ENCODE results near the gene ANKRD50.

Gene ANKRD50

DNA sequence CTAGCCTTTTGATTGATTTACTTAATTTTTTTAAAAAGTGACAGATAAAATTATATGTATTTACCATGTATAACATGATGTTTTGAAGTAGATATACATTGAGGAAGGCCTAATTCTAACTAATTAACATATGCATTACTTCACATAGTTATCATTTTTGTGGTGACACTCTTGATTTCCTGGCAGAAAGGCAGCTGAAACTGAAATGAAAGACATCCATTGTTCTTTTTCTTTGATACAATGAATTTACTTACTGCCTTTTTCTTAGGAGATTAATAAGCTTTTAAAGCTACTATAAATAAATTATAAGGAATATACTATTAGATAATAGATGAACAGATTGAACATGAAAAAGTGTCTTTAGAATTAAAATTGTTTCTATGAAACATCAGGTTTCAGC is 26.7 kb downstream of the ANKRD50 start:
- no peaks in the 10 kb centered on the region for H3K36me3 ChIP-seq (ENCODE audit: control insufficient read depth, insufficient read depth, low read length)
- H3K27me3 ChIP-seq (ENCODE audit: control insufficient read depth, insufficient read depth, low read length) = no peaks in the 10 kb centered on the region
- H3K4me1 ChIP-seq (ENCODE audit: control insufficient read depth, insufficient read depth, low read length) = peaks cover 3% of the 10 kb centered on the region; the same call in 1 of the 2 replicates
- H3K9me3 ChIP-seq (ENCODE audit: control insufficient read depth, insufficient read depth, low read length) = no peaks in the 10 kb centered on the region
- DNase-seq (ENCODE audit: low read depth, low spot score) = no peak
- no peak overlapping the region for H3K4me3 ChIP-seq (ENCODE audit: low read length)
- H3K27ac ChIP-seq (ENCODE audit: low read length) = no peak overlapping the region

DNA sequence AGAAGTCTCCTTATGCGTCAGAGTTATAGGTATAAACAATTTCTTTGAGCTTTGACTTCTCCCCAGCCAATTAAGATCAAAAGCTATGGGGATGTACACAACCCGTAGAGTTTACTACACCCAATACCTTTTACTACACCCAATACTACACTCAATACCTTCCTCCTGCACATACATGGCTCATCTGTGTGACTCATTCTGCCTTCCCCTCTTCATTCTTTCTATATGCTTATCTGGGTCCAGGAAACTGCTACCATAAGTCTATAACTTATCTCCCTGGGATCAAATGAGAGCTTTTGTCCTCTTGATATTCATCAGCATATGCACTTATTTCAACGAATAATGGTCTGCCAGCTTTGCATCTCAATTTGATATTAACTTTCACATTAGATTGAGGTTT is 28.2 kb downstream of the ANKRD50 start:
- H3K4me1 ChIP-seq (ENCODE audit: control insufficient read depth, insufficient read depth, low read length) = peaks cover 3% of the 10 kb centered on the region; the same call in 1 of the 2 replicates
- H3K27me3 ChIP-seq (ENCODE audit: control insufficient read depth, insufficient read depth, low read length) = no peaks in the 10 kb centered on the region
- DNase-seq (ENCODE audit: low read depth, low spot score) = no peak
- no peaks in the 10 kb centered on the region for H3K9me3 ChIP-seq (ENCODE audit: control insufficient read depth, insufficient read depth, low read length)
- no peak overlapping the region for H3K27ac ChIP-seq (ENCODE audit: low read length)
- no peak overlapping the region for H3K4me3 ChIP-seq (ENCODE audit: low read length)
- 100% methylated on average over 1 of the region's 3 CpGs for WGBS (ENCODE audit: insufficient coverage, insufficient read length)
- H3K36me3 ChIP-seq (ENCODE audit: control insufficient read depth, insufficient read depth, low read length) = no peaks in the 10 kb centered on the region

DNA sequence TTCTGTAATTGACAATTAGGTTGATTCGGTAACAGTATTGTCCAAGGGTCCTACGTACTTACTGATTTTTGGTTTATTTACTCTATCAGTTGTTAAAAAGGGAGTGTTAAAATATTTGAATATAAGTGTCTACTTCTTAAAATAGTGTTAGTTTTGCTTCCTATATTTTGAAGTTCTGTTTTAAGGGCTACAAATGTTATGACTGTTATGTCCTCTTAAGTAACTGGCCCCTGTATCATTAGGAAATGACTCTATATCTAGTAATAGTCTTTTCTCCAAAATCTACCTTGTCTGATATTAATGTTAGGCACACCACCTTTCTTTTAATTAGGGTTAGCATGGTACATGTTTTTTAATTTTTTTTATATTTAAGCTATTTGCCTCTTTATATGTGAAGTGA is 30.1 kb downstream of the ANKRD50 start:
- no peaks in the 10 kb centered on the region for H3K27me3 ChIP-seq (ENCODE audit: control insufficient read depth, insufficient read depth, low read length)
- no peak for DNase-seq (ENCODE audit: low read depth, low spot score)
- no peak overlapping the region for H3K4me3 ChIP-seq (ENCODE audit: low read length)
- no peaks in the 10 kb centered on the region for H3K9me3 ChIP-seq (ENCODE audit: control insufficient read depth, insufficient read depth, low read length)
- H3K36me3 ChIP-seq (ENCODE audit: control insufficient read depth, insufficient read depth, low read length) = no peaks in the 10 kb centered on the region
- no CpG with 5 or more reads among the region's 2 CpGs for WGBS (ENCODE audit: insufficient coverage, insufficient read length)
- H3K4me1 ChIP-seq (ENCODE audit: control insufficient read depth, insufficient read depth, low read length) = peaks cover 3% of the 10 kb centered on the region; the same call in 1 of the 2 replicates
- no peak overlapping the region for H3K27ac ChIP-seq (ENCODE audit: low read length)

DNA sequence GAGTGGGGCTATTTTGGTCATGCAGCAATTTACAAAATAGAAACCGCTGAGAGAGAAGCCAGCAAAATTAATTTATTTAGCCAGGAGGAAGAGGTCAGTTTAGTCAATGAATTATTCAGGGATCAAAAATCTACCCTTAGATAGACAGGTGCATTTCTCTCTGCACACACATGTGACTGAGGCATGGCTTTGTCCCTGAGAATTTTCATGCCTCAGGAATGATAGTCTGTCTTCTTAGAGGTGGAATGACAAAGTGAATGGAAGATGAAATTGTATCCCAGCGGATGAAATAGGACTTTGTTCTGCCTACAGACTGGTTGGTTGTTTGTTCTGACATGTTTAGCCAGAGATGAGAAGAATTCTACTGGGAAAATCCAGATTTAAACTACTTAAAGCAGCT is 46.0 kb downstream of the ANKRD50 start:
- H3K4me1 ChIP-seq (ENCODE audit: control insufficient read depth, insufficient read depth, low read length) = no peaks in the 10 kb centered on the region
- H3K4me3 ChIP-seq (ENCODE audit: low read length) = no peak overlapping the region
- WGBS (ENCODE audit: insufficient coverage, insufficient read length) = no CpG with 5 or more reads among the region's 2 CpGs
- H3K9me3 ChIP-seq (ENCODE audit: control insufficient read depth, insufficient read depth, low read length) = no peaks in the 10 kb centered on the region
- DNase-seq (ENCODE audit: low read depth, low spot score) = no peak
- no peaks in the 10 kb centered on the region for H3K27me3 ChIP-seq (ENCODE audit: control insufficient read depth, insufficient read depth, low read length)
- no peak overlapping the region for H3K27ac ChIP-seq (ENCODE audit: low read length)
- H3K36me3 ChIP-seq (ENCODE audit: control insufficient read depth, insufficient read depth, low read length) = peaks cover 7% of the 10 kb centered on the region; the same call in 1 of the 2 replicates

DNA sequence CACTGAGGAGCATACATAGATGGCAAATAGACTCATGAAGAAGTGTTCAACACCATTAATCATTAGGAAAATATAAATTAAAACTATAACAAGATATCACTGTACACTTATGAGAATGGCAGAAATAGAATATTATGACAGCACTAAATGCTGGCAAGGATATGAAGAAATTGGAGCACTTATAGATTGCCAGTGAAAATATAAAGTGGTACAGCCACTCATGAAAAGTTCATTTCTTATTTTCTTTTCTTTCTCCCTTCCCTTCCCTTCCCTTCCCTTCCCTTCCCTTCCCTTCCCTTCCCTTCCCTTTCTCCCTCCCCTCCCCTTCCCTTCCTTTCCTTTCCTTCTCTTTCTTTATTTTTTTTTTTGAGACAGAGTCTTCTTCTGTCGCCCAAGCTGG is 53.7 kb downstream of the ANKRD50 start:
- no peaks in the 10 kb centered on the region for H3K36me3 ChIP-seq (ENCODE audit: control insufficient read depth, insufficient read depth, low read length)
- H3K27ac ChIP-seq (ENCODE audit: low read length) = no peak overlapping the region
- H3K9me3 ChIP-seq (ENCODE audit: control insufficient read depth, insufficient read depth, low read length) = no peaks in the 10 kb centered on the region
- no peaks in the 10 kb centered on the region for H3K4me1 ChIP-seq (ENCODE audit: control insufficient read depth, insufficient read depth, low read length)
- no CpG with 5 or more reads among the region's 1 CpG for WGBS (ENCODE audit: insufficient coverage, insufficient read length)
- DNase-seq (ENCODE audit: low read depth, low spot score) = no peak
- H3K4me3 ChIP-seq (ENCODE audit: low read length) = no peak overlapping the region
- no peaks in the 10 kb centered on the region for H3K27me3 ChIP-seq (ENCODE audit: control insufficient read depth, insufficient read depth, low read length)

DNA sequence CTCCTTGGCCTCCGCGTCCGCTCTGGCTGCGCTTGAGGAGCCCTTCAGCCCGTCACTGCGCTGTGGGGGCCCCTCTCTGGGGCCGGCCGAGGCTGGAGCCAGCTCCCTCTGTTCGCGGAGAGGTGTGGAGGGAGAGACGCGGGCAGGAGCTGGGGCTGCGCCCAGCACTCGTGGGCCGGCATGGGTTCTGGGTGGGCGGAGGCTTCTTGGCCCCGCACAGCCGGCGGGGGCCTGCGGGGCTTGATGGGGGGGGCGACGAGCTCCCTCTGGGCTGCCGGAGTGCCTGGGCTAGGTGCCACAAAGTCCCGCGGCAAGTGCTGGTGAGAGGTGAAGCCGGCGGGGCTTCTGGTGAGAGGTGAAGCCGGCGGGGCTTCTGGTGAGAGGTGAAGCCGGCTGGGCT is 61.9 kb downstream of the ANKRD50 start:
- WGBS (ENCODE audit: insufficient coverage, insufficient read length) = no CpG with 5 or more reads among the region's 30 CpGs
- Histone ChIP-seq H3K27ac (ENCODE audit: low read length) (no peak overlapping the region), H3K9me3 (ENCODE audit: control insufficient read depth, insufficient read depth, low read length) (no peaks in the 10 kb centered on the region), H3K27me3 (ENCODE audit: control insufficient read depth, insufficient read depth, low read length) (no peaks in the 10 kb centered on the region), H3K4me1 (ENCODE audit: control insufficient read depth, insufficient read depth, low read length) (no peaks in the 10 kb centered on the region), H3K4me3 (ENCODE audit: low read length) (no peak overlapping the region; the same call in 1 of the 2 replicates), H3K36me3 (ENCODE audit: control insufficient read depth, insufficient read depth, low read length) (no peaks in the 10 kb centered on the region)
- DNase-seq (ENCODE audit: low read depth, low spot score) = no peak

DNA sequence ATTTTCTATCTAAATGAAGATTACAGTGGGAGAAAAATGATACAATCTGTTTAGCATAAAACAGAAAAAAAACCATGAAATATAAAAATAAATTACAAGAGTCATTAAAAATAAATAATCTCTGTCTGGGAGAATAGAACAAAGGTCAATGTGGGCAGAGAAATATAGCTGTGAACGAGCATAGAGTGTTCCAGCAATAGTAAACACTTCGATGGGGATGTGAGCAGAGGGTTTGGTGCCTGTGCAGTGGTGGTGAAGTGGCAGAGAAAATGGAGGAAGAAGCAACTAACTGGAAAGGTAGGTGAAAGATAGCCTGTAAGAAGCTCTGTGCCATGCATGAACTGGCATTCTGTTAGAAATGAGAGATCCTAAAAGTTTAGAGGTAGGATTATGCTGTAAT is 64.9 kb downstream of the ANKRD50 start:
- Histone ChIP-seq H3K27me3 (ENCODE audit: control insufficient read depth, insufficient read depth, low read length) (no peaks in the 10 kb centered on the region), H3K4me3 (ENCODE audit: low read length) (no peak overlapping the region), H3K27ac (ENCODE audit: low read length) (no peak overlapping the region), H3K9me3 (ENCODE audit: control insufficient read depth, insufficient read depth, low read length) (no peaks in the 10 kb centered on the region), H3K36me3 (ENCODE audit: control insufficient read depth, insufficient read depth, low read length) (no peaks in the 10 kb centered on the region), H3K4me1 (ENCODE audit: control insufficient read depth, insufficient read depth, low read length) (no peaks in the 10 kb centered on the region)
- no CpG with 5 or more reads among the region's 2 CpGs for WGBS (ENCODE audit: insufficient coverage, insufficient read length)
- DNase-seq (ENCODE audit: low read depth, low spot score) = no peak

DNA sequence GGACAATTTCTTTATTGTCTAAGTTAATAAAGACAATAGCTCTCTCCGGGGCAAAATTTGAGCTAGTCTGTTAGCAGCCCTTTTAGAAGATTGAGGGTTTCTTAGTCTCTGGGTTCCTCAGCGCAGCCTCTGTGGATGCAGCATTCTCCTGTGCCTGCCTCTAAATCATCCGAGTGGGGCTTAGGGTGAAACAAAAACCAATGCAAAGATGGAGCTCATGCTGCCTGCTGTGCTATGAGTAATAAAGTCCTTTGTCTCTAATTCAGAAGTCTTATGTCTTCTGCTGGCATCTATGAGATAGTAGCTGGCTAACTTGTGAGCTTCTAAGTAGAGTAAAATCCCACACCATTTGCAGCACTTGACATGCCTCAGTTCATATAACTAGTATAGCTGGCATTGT is 67.9 kb downstream of the ANKRD50 start:
- no CpG with 5 or more reads among the region's 3 CpGs for WGBS (ENCODE audit: insufficient coverage, insufficient read length)
- DNase-seq (ENCODE audit: low read depth, low spot score) = no peak
- Histone ChIP-seq H3K9me3 (ENCODE audit: control insufficient read depth, insufficient read depth, low read length) (no peaks in the 10 kb centered on the region), H3K36me3 (ENCODE audit: control insufficient read depth, insufficient read depth, low read length) (no peaks in the 10 kb centered on the region), H3K4me1 (ENCODE audit: control insufficient read depth, insufficient read depth, low read length) (no peaks in the 10 kb centered on the region), H3K4me3 (ENCODE audit: low read length) (no peak overlapping the region), H3K27me3 (ENCODE audit: control insufficient read depth, insufficient read depth, low read length) (no peaks in the 10 kb centered on the region), H3K27ac (ENCODE audit: low read length) (no peak overlapping the region)

DNA sequence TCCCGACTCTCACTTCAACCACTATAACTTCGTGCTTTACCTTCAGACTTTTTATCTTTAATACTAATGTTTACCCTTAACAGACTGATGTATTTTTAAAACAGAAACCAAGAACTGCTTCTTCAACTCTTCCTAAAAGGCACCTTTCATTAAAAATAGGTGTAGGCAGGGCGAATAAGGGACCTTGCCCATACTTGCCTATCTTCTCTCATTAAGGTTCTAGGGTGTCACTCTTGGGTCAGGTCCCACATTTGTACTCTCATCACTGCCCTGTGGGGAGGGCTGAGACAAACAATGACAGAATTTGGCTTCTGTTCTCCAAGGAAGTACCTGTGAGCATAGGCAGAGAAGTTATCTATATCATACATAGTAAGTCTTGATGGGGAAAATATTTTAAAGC is 69.7 kb downstream of the ANKRD50 start:
- WGBS (ENCODE audit: insufficient coverage, insufficient read length) = no CpG with 5 or more reads among the region's 3 CpGs
- Histone ChIP-seq H3K9me3 (ENCODE audit: control insufficient read depth, insufficient read depth, low read length) (no peaks in the 10 kb centered on the region), H3K36me3 (ENCODE audit: control insufficient read depth, insufficient read depth, low read length) (no peaks in the 10 kb centered on the region), H3K4me1 (ENCODE audit: control insufficient read depth, insufficient read depth, low read length) (no peaks in the 10 kb centered on the region), H3K27me3 (ENCODE audit: control insufficient read depth, insufficient read depth, low read length) (no peaks in the 10 kb centered on the region), H3K4me3 (ENCODE audit: low read length) (no peak overlapping the region), H3K27ac (ENCODE audit: low read length) (no peak overlapping the region)
- DNase-seq (ENCODE audit: low read depth, low spot score) = no peak

DNA sequence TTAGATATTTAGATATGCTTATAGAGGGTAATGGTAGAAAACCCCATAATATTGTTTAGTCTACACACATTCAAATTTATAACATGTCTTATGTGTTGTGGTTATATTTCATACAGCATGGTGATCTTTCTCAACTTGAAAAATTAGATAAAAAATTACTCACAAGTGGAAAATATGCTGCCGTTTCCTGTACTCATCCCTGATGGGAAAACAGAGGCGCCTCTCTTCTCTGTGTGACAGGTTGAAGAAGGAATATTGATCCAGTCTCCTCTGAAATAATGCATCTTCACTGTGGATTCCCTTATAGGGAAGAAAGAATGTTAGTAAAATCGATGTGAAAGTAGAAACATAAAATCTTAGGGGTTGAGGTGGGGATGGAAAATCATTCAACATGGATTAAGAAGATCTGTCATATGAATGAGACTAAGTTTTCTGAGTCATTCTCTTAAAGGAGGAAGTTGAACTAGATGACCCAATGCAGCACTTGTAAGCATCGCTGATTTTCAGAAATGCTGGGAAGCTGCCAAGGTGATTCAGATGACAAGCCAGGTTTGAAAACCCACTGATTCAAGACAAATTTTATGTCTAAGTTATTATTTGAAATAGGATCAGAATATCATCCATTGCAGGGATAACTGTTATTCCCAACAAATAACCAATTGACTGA is 70.7 kb downstream of the ANKRD50 start:
- H3K9me3 ChIP-seq (ENCODE audit: control insufficient read depth, insufficient read depth, low read length) = no peaks in the 10 kb centered on the region
- no peak for DNase-seq (ENCODE audit: low read depth, low spot score)
- H3K4me1 ChIP-seq (ENCODE audit: control insufficient read depth, insufficient read depth, low read length) = no peaks in the 10 kb centered on the region
- WGBS (ENCODE audit: insufficient coverage, insufficient read length) = 100% methylated on average over 1 of the region's 4 CpGs
- H3K27me3 ChIP-seq (ENCODE audit: control insufficient read depth, insufficient read depth, low read length) = no peaks in the 10 kb centered on the region
- H3K27ac ChIP-seq (ENCODE audit: low read length) = no peak overlapping the region
- no peaks in the 10 kb centered on the region for H3K36me3 ChIP-seq (ENCODE audit: control insufficient read depth, insufficient read depth, low read length)
- no peak overlapping the region for H3K4me3 ChIP-seq (ENCODE audit: low read length)

DNA sequence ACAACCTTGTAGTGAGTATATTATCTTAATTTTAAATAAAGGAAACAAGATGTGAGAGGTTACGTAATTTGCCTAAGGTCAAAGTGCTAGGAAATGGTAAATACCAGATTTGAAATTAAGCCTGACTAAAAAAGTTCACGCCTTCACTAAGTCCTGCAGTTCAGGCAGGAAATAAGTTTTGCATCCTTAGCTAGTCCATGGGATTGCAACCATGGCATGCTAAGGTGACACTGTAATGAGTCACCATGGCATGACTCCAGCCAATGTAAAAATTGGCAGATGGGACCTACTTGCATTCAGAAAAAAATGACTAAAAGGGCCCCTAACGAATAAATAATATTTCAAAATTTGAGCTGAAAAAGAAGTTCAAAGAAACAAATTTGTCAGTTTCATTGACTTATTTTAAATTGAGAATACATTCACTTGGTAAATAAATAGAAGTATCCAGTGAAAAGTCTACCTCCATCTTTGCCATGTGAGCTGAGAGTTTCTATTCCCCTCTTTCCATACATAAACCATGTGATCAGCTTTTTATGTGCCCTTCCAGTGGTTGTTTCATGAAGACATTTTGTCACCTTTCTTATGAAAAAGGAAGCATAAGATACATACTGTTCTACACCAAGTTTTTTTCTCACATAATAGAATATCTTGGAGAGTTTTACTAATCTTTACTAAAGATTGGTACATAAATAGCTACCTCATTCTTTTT is 72.4 kb downstream of the ANKRD50 start:
- Histone ChIP-seq H3K36me3 (ENCODE audit: control insufficient read depth, insufficient read depth, low read length) (no peaks in the 10 kb centered on the region), H3K27ac (ENCODE audit: low read length) (no peak overlapping the region), H3K9me3 (ENCODE audit: control insufficient read depth, insufficient read depth, low read length) (no peaks in the 10 kb centered on the region), H3K27me3 (ENCODE audit: control insufficient read depth, insufficient read depth, low read length) (no peaks in the 10 kb centered on the region), H3K4me1 (ENCODE audit: control insufficient read depth, insufficient read depth, low read length) (no peaks in the 10 kb centered on the region), H3K4me3 (ENCODE audit: low read length) (no peak overlapping the region)
- no CpG with 5 or more reads among the region's 3 CpGs for WGBS (ENCODE audit: insufficient coverage, insufficient read length)
- no peak for DNase-seq (ENCODE audit: low read depth, low spot score)

Data from iPS DF 6.9 (cell line).